CD4-positive, alpha-beta T cell treated with Interleukin-17A for 4 hours (primary cell): ENCODE results near the gene TSPAN6.

ENCODE experiments used
- DNase-seq: peaks from one replicate; pipeline ENCODE4 v3.0.0-alpha.2; 2020; ENCODE audit warnings: mixed read lengths

The TSPAN6 gene

GRCh38 chrX:100647095-100647494, 10.5 kb upstream of the TSPAN6 start:
- no peak for DNase-seq

- DNase-seq: no peak
Observed at GRCh38 chrX:100645106-100645505, 8.5 kb upstream of the TSPAN6 start.

GRCh38 chrX:100643956-100644860, 7.6 kb upstream of the TSPAN6 start, which contains the start of gene SRPX2:
TSS of gene SRPX2 (plus strand) at chrX:100644199. CDS start at chrX:100646323, 2,124 bp downstream.
- DNase-seq: no peak

DNA sequence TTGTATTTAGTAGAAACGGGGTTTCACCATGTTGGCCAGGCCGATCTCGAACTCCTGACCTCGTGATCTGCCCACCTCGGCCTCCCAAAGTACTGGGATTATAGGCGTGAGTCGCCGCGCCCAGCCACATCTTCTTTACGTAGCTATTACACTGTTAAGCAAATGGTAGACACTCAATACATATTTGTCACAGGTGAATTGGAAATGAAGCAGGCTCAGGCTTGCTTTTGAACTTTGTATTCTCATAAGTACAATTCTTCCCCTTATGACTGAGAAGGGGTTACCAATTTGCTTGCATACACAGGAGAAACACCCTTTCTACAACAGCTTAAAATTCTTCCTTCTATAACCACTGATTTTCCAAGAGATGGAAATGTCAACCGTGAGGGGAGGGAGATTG, 6.6 kb upstream of the TSPAN6 start:
- DNase-seq: no peak

DNA sequence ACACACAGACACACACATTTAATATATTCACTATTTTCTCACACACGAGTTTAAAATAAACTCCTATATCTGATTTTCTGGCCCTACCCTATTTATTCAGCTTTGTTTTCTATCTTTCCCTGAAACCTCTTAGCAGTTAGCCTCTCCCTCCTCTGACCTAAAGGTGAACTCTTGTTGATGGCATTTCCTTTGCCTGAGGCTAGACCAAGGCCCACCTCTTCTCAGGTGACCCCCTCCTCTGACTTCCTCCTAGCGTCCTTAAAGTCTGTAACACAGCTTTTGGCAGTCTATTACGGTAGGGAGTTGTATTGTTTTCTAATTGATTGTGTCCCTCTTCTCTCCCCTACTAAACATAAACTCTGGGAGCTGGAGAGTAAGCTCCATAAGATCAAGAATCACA, 5.7 kb upstream of the TSPAN6 start:
- DNase-seq: no peak

GRCh38 chrX:100635989-100636320, 651 bp downstream of the TSPAN6 start:
- DNase-seq: no peak

- no peak for DNase-seq
Observed at GRCh38 chrX:100635040-100635439, 1.6 kb downstream of the TSPAN6 start.

GRCh38 chrX:100625985-100626491, 10.6 kb downstream of the TSPAN6 start:
- DNase-seq: no peak

GRCh38 chrX:100623001-100623400, 13.6 kb downstream of the TSPAN6 start:
- DNase-seq: no peak

- no peak for DNase-seq
Observed at GRCh38 chrX:100615005-100615404, 21.6 kb downstream of the TSPAN6 start.

GRCh38 chrX:100611951-100612350, 24.7 kb downstream of the TSPAN6 start:
- no peak for DNase-seq

- no peak for DNase-seq
Observed at GRCh38 chrX:100609591-100609990, 27.0 kb downstream of the TSPAN6 start.

GRCh38 chrX:100606753-100607152, 29.9 kb downstream of the TSPAN6 start:
- no peak for DNase-seq

- DNase-seq: no peak
Observed at GRCh38 chrX:100600758-100601157, 35.8 kb downstream of the TSPAN6 start.

DNA sequence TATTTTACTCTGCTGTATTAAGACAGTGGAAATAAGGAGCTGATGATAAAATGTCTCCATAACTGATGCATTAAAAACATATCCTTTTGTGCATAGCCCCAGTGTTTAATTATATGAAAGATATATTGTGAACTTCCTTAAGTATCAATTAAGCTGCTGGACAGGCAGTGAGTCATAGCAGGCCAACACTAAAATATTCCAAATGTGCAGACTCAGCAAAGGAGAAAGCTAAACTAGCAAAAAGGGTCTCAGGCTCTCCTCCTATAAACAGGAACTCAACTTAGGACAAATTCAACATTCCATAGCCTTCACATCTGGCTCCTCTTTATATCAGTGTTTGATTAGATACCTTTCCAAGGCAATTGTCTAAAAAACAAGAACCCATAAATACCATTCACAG, 36.3 kb downstream of the TSPAN6 start:
- no peak for DNase-seq

GRCh38 chrX:100599456-100599855, 37.1 kb downstream of the TSPAN6 start:
- DNase-seq: no peak

- DNase-seq: no peak
Observed at GRCh38 chrX:100596601-100597000, 40.0 kb downstream of the TSPAN6 start.

- DNase-seq: no peak
Observed at GRCh38 chrX:100593581-100593980, 43.0 kb downstream of the TSPAN6 start.

DNA sequence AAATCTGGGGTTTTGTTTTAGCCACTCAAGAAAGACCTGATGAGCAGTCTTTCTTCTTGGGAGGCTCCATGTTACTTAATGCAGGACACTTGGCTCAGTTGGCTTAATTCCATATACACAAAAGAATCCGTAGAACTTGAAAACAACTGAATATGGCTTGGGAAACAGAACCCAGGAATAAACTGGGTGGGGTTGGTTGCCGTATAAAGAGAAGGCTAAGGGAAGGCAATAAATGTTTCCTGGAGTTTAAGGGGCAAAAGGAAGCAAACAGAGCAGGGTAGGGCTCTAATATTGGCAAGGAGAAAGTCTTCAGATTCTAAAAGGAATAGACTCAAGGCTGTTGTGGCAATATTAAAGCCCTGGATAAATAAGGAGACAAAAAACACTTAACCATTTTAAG, 43.5 kb downstream of the TSPAN6 start:
- DNase-seq: no peak

DNA sequence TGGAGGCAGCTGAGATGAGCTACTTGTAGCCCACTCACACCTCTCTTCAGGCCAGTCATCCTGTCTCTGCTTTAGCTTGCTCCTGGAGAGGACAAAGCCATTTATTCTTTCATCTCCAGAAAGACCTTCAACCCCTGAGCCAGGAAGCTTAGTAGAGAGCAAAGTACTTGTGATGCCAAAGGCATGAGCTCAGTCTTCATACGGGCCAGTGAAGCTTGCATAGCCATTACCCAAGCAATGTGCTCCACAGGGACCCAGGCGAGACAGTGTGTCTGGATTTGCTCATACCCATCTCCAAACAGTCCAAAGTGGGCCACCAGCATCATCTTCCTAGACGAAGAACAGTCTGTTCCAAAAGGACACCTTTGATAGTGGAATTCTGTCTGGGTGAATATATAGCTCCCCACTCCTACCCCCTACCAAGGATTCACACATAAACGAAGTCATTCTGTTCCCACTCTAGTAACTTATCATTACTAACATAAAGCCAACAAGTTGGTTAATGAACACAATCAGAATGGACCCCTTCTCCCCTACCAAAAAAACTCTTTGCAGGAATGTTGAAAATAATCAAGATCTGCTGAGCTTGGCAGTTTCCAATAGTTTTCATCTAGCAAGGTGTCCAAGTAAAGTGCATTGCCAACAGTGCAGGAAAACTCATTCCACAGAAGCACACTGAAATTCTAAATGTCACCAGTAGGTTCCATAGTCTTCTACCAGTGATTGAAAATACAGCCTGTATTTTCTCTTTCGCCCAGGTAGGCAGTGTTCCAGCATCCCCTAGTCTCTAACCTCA, 45.2 kb downstream of the TSPAN6 start:
- DNase-seq: no peak

- no peak for DNase-seq
Observed at GRCh38 chrX:100587861-100588260, 48.7 kb downstream of the TSPAN6 start.

GRCh38 chrX:100586747-100587146, 49.9 kb downstream of the TSPAN6 start:
- DNase-seq: no peak

GRCh38 chrX:100584611-100585010, 52.0 kb downstream of the TSPAN6 start, which contains the start of gene TNMD:
TSS of gene TNMD (plus strand) at chrX:100584936. CDS start at chrX:100585019, 83 bp downstream.
- DNase-seq: no peak
